ENCODE results near the gene VPS33A. TPM values are rescaled to one million over a fixed set of nuclear protein-coding genes. Genes with fewer than 3 reads are reported as not detected.

VPS33A gene
- total RNA-seq, 2 experiments from 2014 or later, result 21.1 to 29.0 TPM

GRCh38 chr12:122238861-122239260 lies 27.4 kb downstream of the VPS33A start:
- H3K36me3 ChIP-seq (ENCODE audit: insufficient read depth, low read length), result peaks cover 49% of the 10 kb centered on the region

GRCh38 chr12:122235741-122236140 lies 30.6 kb downstream of the VPS33A start:
- Histone ChIP-seq H3K4me1 (ENCODE audit: insufficient read depth, low read length, poor library complexity, severe bottlenecking) (no peaks in the 10 kb centered on the region), H4K20me1 (ENCODE audit: insufficient read depth, low read length) (no peaks in the 10 kb centered on the region), H3K9me2 (ENCODE audit: insufficient read depth, low read length) (no peaks in the 10 kb centered on the region), H3K4me3 (ENCODE audit: low read depth, low read length, poor library complexity, severe bottlenecking) (no peak overlapping the region), H3K79me2 (ENCODE audit: insufficient read depth, low read depth, low read length) (no peaks in the 10 kb centered on the region), H3K9me3 (ENCODE audit: low read length) (no peaks in the 10 kb centered on the region), H3K36me3 (ENCODE audit: insufficient read depth, low read length) (peaks cover 66% of the 10 kb centered on the region), H2AFZ (ENCODE audit: low read length) (no peak overlapping the region), H3K4me2 (ENCODE audit: low read length) (no peak overlapping the region), H3K27ac (ENCODE audit: low read depth, low read length, poor library complexity, severe bottlenecking) (no peak overlapping the region)
- no peak for DNase-seq (ENCODE audit: low spot score)
- ChIA-PET CTCF (ENCODE audit: unreplicated experiment) (no interaction called here), POLR2A (interaction anchor here (1.0 kb wide), 1 partner anchor 16 kb away, joined by 6 read pairs; no protein-coding TSS in a partner anchor)
- intact Hi-C loops (cut with micrococcal nuclease; ENCODE audit: unreplicated experiment), result no loop called here
- no TSS peak for BruUV-seq (replicated peaks)
- TF ChIP-seq CTCF (conservative IDR thresholded peaks at IDR 0.05; ENCODE audit: low read length) (no peak), EZH2phosphoT487 (IDR thresholded peaks at IDR 0.05; ENCODE audit: borderline replicate concordance, low read depth, low read length) (no peak)

More at GRCh38 chr12:122238861-122239260, 27.4 kb downstream of the VPS33A start:
- Histone ChIP-seq H3K4me3 (ENCODE audit: low read depth, low read length, poor library complexity, severe bottlenecking) (no peak overlapping the region), H2AFZ (ENCODE audit: low read length) (no peak overlapping the region), H3K9me3 (ENCODE audit: low read length) (no peaks in the 10 kb centered on the region), H3K9me2 (ENCODE audit: insufficient read depth, low read length) (no peaks in the 10 kb centered on the region), H3K4me2 (ENCODE audit: low read length) (no peak overlapping the region), H3K79me2 (ENCODE audit: insufficient read depth, low read depth, low read length) (no peaks in the 10 kb centered on the region), H3K4me1 (ENCODE audit: insufficient read depth, low read length, poor library complexity, severe bottlenecking) (no peaks in the 10 kb centered on the region), H4K20me1 (ENCODE audit: insufficient read depth, low read length) (no peaks in the 10 kb centered on the region), H3K27ac (ENCODE audit: low read depth, low read length, poor library complexity, severe bottlenecking) (no peak overlapping the region)
- BruUV-seq (replicated peaks), result no TSS peak
- intact Hi-C loops (cut with micrococcal nuclease; ENCODE audit: unreplicated experiment), result no loop called here
- no peak for DNase-seq (ENCODE audit: low spot score)
- POLR2A ChIA-PET, result interaction anchor here (0.5 to 1.0 kb wide), 3 partner anchors 73 to 440 kb away, joined by 3 read pairs; no protein-coding TSS in a partner anchor
- TF ChIP-seq CTCF (conservative IDR thresholded peaks at IDR 0.05; ENCODE audit: low read length), result no peak
- no peak for TF ChIP-seq EZH2phosphoT487 (IDR thresholded peaks at IDR 0.05; ENCODE audit: borderline replicate concordance, low read depth, low read length)
- CTCF ChIA-PET (ENCODE audit: unreplicated experiment), result no interaction called here

GRCh38 chr12:122232691-122233090 lies 33.6 kb downstream of the VPS33A start:
- DNase-seq (ENCODE audit: low spot score), result no peak
- ChIA-PET CTCF (ENCODE audit: unreplicated experiment) (no interaction called here), POLR2A (interaction anchor here (0.6 kb wide), 1 partner anchor 16 kb away, joined by 3 read pairs; no protein-coding TSS in a partner anchor)
- Histone ChIP-seq H2AFZ (ENCODE audit: low read length) (no peak overlapping the region), H3K9me2 (ENCODE audit: insufficient read depth, low read length) (no peaks in the 10 kb centered on the region), H3K4me3 (ENCODE audit: low read depth, low read length, poor library complexity, severe bottlenecking) (no peak overlapping the region), H3K79me2 (ENCODE audit: insufficient read depth, low read depth, low read length) (no peaks in the 10 kb centered on the region), H3K4me1 (ENCODE audit: insufficient read depth, low read length, poor library complexity, severe bottlenecking) (no peaks in the 10 kb centered on the region), H3K27ac (ENCODE audit: low read depth, low read length, poor library complexity, severe bottlenecking) (no peak overlapping the region), H3K4me2 (ENCODE audit: low read length) (no peak overlapping the region), H3K9me3 (ENCODE audit: low read length) (no peaks in the 10 kb centered on the region), H4K20me1 (ENCODE audit: insufficient read depth, low read length) (no peaks in the 10 kb centered on the region), H3K36me3 (ENCODE audit: insufficient read depth, low read length) (peaks cover 49% of the 10 kb centered on the region)
- BruUV-seq (replicated peaks), result no TSS peak
- TF ChIP-seq CTCF (conservative IDR thresholded peaks at IDR 0.05; ENCODE audit: low read length) (no peak), EZH2phosphoT487 (IDR thresholded peaks at IDR 0.05; ENCODE audit: borderline replicate concordance, low read depth, low read length) (no peak)
- intact Hi-C loops (cut with micrococcal nuclease; ENCODE audit: unreplicated experiment), result no loop called here
